Smooth muscle cell (in vitro differentiated cells): ENCODE results near the gene JAG2. TPM values are rescaled to one million over a fixed set of nuclear protein-coding genes. Genes with fewer than 3 reads are reported as not detected.

Source experiments
- DNase-seq: peaks from one replicate; lab custom pipeline; 2025; ENCODE audit not compliant: unreplicated experiment; lab: John Stamatoyannopoulos, UW
- H2AFZ ChIP-seq: fragments of 200-600 bp; sonication (generic); 2 replicates; pipeline ENCODE4 v1.6.0; 2016; ENCODE audit warnings: antibody characterized with exemption, low read depth, mild to moderate bottlenecking
- H3F3A ChIP-seq: fragments of 200-600 bp; sonication (generic); 2 replicates; pipeline ENCODE4 v1.6.0; 2017; ENCODE audit warnings: antibody characterized with exemption, low read depth
- H3K27ac ChIP-seq: fragments of 200-600 bp; sonication (generic); 2 replicates; pipeline ENCODE4 v1.5.1; 2016; ENCODE audit warnings: low read depth, mild to moderate bottlenecking
- H3K27me3 ChIP-seq: fragments of 200-600 bp; sonication (generic); 2 replicates; pipeline ENCODE4 v1.6.1; 2016; ENCODE audit warnings: low read depth, mild to moderate bottlenecking
- H3K36me3 ChIP-seq: fragments of 200-600 bp; sonication (generic); 2 replicates; pipeline ENCODE4 v1.5.1; 2016; ENCODE audit warnings: low read depth
- H3K4me1 ChIP-seq: fragments of 200-600 bp; sonication (generic); 2 replicates; pipeline ENCODE4 v1.5.1; 2016; ENCODE audit warnings: low read depth
- H3K4me2 ChIP-seq: fragments of 200-600 bp; sonication (generic); 2 replicates; pipeline ENCODE4 v1.6.0; 2016; ENCODE audit warnings: mild to moderate bottlenecking
- H3K4me3 ChIP-seq: fragments of 200-600 bp; sonication (generic); 2 replicates; pipeline ENCODE4 v1.5.1; 2016; ENCODE audit warnings: mild to moderate bottlenecking
- H3K79me2 ChIP-seq: fragments of 200-600 bp; sonication (generic); 2 replicates; pipeline ENCODE4 v1.6.0; 2016; ENCODE audit warnings: low read depth, mild to moderate bottlenecking
- H3K9ac ChIP-seq: fragments of 200-600 bp; sonication (generic); 2 replicates; pipeline ENCODE4 v1.6.0; 2016; ENCODE audit warnings: low read depth
- H3K9me3 ChIP-seq: fragments of 200-600 bp; sonication (generic); replicated peaks from 2 replicates; pipeline ENCODE4 v1.5.1; 2016; ENCODE audit warnings: low read depth
- H4K20me1 ChIP-seq: fragments of 200-600 bp; sonication (generic); 2 replicates; pipeline ENCODE4 v1.6.0; 2016; ENCODE audit warnings: low read depth
- CTCF ChIP-seq: fragments of 200-600 bp; sonication (generic); IDR thresholded peaks from 2 replicates; pipeline ENCODE4 v1.5.1; 2017; ENCODE audit warnings: borderline replicate concordance, mild to moderate bottlenecking, antibody characterized with exemption; ENCODE audit not compliant: insufficient read depth, poor library complexity, severe bottlenecking
- WGBS: methylation state at CpG from one replicate; pipeline ENCODE4 v1.1.7; 2016; ENCODE audit warnings: low lambda C conversion rate; 5-methylcytosine and 5-hydroxymethylcytosine counted together
- polyA plus RNA-seq: library from polyadenylated mRNA; unstranded; fragments of >200 nt; fragmentation: Nextera tagmentation; extraction: Ambion mirVana; gene quantifications from 2 replicates; pipeline ENCODE4 v1.2.1, GENCODE V29; 2016
- total RNA-seq: library from RNA; depleted of rRNA; stranded (reverse); fragments of >200 nt; gene quantifications from 2 replicates; pipeline ENCODE4 v1.2.3, GENCODE V29; 2014

JAG2 gene
- total and polyA plus RNA-seq, 2 experiments from 2014 or later: 5.0 to 5.8 TPM

DNA sequence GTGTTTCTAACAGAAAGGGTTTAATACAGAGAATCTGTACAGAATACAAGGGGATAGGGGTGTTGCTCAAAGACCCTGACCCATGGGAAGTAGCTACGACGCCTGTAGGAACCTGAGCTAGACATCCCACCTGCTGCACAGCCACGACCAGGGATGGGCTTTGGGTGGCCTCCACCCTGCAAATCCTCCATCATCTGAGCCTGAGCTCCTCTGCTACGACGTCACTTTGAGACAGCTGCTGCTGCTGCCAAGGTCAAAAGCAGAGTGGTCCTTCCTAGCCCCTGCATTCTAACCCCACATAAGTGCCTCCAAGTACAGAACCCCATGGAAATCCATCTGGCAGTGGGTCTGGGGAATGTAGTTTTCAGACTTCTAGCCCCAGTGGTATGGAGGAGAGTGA lies 43.8 kb downstream of the JAG2 start:
- no peak overlapping the region for H3K4me3 ChIP-seq
- H3K4me2 ChIP-seq: no peak overlapping the region
- no peak for DNase-seq
- no peak overlapping the region for H2AFZ ChIP-seq
- H3K9me3 ChIP-seq: no peaks in the 10 kb centered on the region
- H3K9ac ChIP-seq: no peak overlapping the region
- WGBS: 70% methylated on average over 5 of the region's 5 CpGs
- no peak for TF ChIP-seq CTCF
- H3F3A ChIP-seq: no peaks in the 10 kb centered on the region
- no peaks in the 10 kb centered on the region for H3K79me2 ChIP-seq
- H3K27ac ChIP-seq: no peak overlapping the region
- H3K27me3 ChIP-seq: peaks cover 6% of the 10 kb centered on the region
- no peaks in the 10 kb centered on the region for H3K36me3 ChIP-seq
- H3K4me1 ChIP-seq: no peaks in the 10 kb centered on the region
- no peaks in the 10 kb centered on the region for H4K20me1 ChIP-seq

DNA sequence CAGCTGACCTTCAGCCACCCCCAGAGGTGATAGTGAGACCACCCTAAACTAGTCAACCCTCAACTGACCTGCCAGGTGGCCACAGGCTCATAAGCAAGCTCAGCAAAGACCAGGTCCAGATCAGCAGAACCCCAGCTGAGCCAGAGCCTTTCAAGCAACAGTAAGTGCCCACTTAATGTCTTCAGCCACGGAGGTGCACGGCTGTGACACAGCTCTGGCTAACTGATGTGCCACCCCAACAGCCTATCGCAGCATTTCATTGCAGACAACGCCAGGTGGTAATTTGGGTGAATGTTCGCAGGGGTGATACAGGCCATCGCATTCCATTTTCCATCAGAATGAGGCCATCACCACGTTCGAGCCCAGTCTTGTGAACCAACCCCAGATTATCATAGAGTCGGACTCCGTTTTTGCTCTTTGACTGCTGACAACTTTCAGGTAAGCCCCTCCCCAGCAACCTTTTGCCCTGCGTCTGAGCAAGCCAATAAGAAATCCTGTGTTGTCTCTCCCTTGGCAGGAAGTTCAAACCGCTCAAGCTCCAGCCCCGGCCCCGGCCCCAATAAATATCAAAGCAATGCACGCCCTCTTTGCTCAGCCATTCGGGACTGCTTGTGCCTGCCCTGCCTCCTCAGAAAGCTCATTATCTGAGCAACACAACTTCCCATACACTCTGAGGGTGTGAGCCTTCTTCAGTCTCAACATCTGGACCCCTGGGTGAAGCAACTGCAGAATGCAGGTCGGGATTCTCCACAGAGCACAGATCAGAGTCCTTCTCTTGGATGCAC lies 44.4 kb downstream of the JAG2 start:
- Histone ChIP-seq H3K27ac (no peak overlapping the region), H3K27me3 (peaks cover 6% of the 10 kb centered on the region), H3K4me2 (no peak overlapping the region), H4K20me1 (no peaks in the 10 kb centered on the region), H3K79me2 (no peaks in the 10 kb centered on the region), H3F3A (no peaks in the 10 kb centered on the region), H3K9ac (no peak overlapping the region), H2AFZ (no peak overlapping the region), H3K4me3 (no peak overlapping the region), H3K4me1 (no peaks in the 10 kb centered on the region), H3K36me3 (no peaks in the 10 kb centered on the region), H3K9me3 (no peaks in the 10 kb centered on the region)
- TF ChIP-seq CTCF: no peak
- 83% methylated on average over 17 of the region's 17 CpGs for WGBS
- no peak for DNase-seq

- DNase-seq: no peak
- H3K9ac ChIP-seq: no peak overlapping the region
- H3K4me2 ChIP-seq: no peak overlapping the region
- no peaks in the 10 kb centered on the region for H4K20me1 ChIP-seq
- H3K27me3 ChIP-seq: peaks cover 6% of the 10 kb centered on the region
- TF ChIP-seq CTCF: no peak
- WGBS: 86% methylated on average over 5 of the region's 5 CpGs
- no peaks in the 10 kb centered on the region for H3K4me1 ChIP-seq
- H3K27ac ChIP-seq: no peak overlapping the region
- H2AFZ ChIP-seq: no peak overlapping the region
- no peaks in the 10 kb centered on the region for H3K79me2 ChIP-seq
- H3K4me3 ChIP-seq: no peak overlapping the region
- H3K9me3 ChIP-seq: no peaks in the 10 kb centered on the region
- H3F3A ChIP-seq: no peaks in the 10 kb centered on the region
- no peaks in the 10 kb centered on the region for H3K36me3 ChIP-seq
Measured at GRCh38 chr14:105123064-105123665, 45.4 kb downstream of the JAG2 start.
